ENCODE results near the gene GCK. TPM values are rescaled to one million over a fixed set of nuclear protein-coding genes. Genes with fewer than 3 reads are reported as not detected.

GCK gene
- total RNA-seq, 4 donors from 2014 or later = 0.52 TPM; not detected in 3

GRCh38 chr7:44155191-44156185 is 33.8 kb downstream of the GCK start:
- DNase-seq (ENCODE audit: low spot score in 2 of 2) = no peak
- TF ChIP-seq, protein P1, sequence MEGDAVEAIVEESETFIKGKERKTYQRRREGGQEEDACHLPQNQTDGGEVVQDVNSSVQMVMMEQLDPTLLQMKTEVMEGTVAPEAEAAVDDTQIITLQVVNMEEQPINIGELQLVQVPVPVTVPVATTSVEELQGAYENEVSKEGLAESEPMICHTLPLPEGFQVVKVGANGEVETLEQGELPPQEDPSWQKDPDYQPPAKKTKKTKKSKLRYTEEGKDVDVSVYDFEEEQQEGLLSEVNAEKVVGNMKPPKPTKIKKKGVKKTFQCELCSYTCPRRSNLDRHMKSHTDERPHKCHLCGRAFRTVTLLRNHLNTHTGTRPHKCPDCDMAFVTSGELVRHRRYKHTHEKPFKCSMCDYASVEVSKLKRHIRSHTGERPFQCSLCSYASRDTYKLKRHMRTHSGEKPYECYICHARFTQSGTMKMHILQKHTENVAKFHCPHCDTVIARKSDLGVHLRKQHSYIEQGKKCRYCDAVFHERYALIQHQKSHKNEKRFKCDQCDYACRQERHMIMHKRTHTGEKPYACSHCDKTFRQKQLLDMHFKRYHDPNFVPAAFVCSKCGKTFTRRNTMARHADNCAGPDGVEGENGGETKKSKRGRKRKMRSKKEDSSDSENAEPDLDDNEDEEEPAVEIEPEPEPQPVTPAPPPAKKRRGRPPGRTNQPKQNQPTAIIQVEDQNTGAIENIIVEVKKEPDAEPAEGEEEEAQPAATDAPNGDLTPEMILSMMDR (IDR thresholded peaks at IDR 0.05) = no peak
- TF ChIP-seq EP300 (IDR thresholded peaks at IDR 0.05) = no peak
- no peaks in the 10 kb centered on the region for H3K4me1 ChIP-seq
- no peaks in the 10 kb centered on the region for H3K9me3 ChIP-seq
- H3K36me3 ChIP-seq = no peaks in the 10 kb centered on the region
- H3K27ac ChIP-seq = no peak overlapping the region
- WGBS = 88% methylated on average over 6 of the region's 8 CpGs
- no peak overlapping the region for H3K4me3 ChIP-seq
- no peaks in the 10 kb centered on the region for H3K27me3 ChIP-seq

DNA sequence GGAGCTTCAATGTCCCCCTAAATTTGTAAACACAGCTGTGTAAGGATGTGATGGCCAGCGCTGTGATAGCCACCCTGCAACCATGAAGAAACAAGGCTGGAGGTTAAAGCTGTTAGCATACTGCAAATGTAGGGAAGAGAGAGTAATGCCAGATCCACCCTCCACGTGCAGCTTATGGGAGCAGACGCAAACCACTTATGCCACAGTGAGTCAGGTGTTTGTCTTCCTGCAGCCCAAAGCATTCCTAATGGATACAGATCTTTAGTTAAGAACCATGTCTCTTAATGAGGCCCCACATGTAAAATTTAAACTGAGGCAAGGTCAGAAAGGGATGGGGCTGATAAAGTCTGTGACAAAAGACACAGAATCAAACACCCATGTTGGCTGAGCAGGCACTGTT is 34.5 kb downstream of the GCK start:
- TF ChIP-seq POLR2A (IDR thresholded peaks at IDR 0.05) (no peak), EP300 (IDR thresholded peaks at IDR 0.05) (no peak), POLR2AphosphoS5 (IDR thresholded peaks at IDR 0.05) (no peak)
- TF ChIP-seq, protein P1 (IDR thresholded peaks at IDR 0.05) = no peak
- Histone ChIP-seq H3K36me3 (no peaks in the 10 kb centered on the region), H3K9me3 (no peaks in the 10 kb centered on the region), H3K27me3 (no peaks in the 10 kb centered on the region), H3K4me3 (no peak overlapping the region), H3K27ac (no peak overlapping the region), H3K4me1 (no peaks in the 10 kb centered on the region)
- no peak for DNase-seq (ENCODE audit: low spot score in 2 of 2)
- 80% methylated on average over 3 of the region's 3 CpGs for WGBS

- no peaks in the 10 kb centered on the region for H3K36me3 ChIP-seq
- 82% methylated on average over 5 of the region's 5 CpGs for WGBS
- H3K4me3 ChIP-seq = no peak overlapping the region
- no peaks in the 10 kb centered on the region for H3K4me1 ChIP-seq
- TF ChIP-seq EP300 (IDR thresholded peaks at IDR 0.05) (no peak), POLR2A (IDR thresholded peaks at IDR 0.05) (no peak), POLR2AphosphoS5 (IDR thresholded peaks at IDR 0.05) (no peak)
- TF ChIP-seq, protein P1 (IDR thresholded peaks at IDR 0.05) = no peak
- H3K9me3 ChIP-seq = no peaks in the 10 kb centered on the region
- no peaks in the 10 kb centered on the region for H3K27me3 ChIP-seq
- DNase-seq (ENCODE audit: low spot score in 2 of 2) = peak in 1 of 2 donors; percentile 37
- H3K27ac ChIP-seq = no peak overlapping the region
These were observed 35.3 kb downstream of the GCK start for GRCh38 chr7:44153948-44154335.

- peak in 1 of 2 donors; percentile 74 for DNase-seq (ENCODE audit: low spot score in 2 of 2)
- Histone ChIP-seq H3K27me3 (no peaks in the 10 kb centered on the region), H3K4me1 (no peaks in the 10 kb centered on the region), H3K4me3 (no peak overlapping the region), H3K27ac (no peak overlapping the region), H3K36me3 (no peaks in the 10 kb centered on the region), H3K9me3 (no peaks in the 10 kb centered on the region)
- TF ChIP-seq POLR2AphosphoS5 (IDR thresholded peaks at IDR 0.05) (no peak), EP300 (IDR thresholded peaks at IDR 0.05) (no peak), POLR2A (IDR thresholded peaks at IDR 0.05) (no peak)
- TF ChIP-seq, protein P1 (IDR thresholded peaks at IDR 0.05) = no peak
- 78% methylated on average over 13 of the region's 22 CpGs for WGBS
These were observed 36.0 kb downstream of the GCK start for GRCh38 chr7:44152971-44153947.
